Measurements from ENCODE around the gene C12orf42. TPM values are rescaled to one million over a fixed set of nuclear protein-coding genes. Genes with fewer than 3 reads are reported as not detected.

Gene C12orf42
- total RNA-seq, 2 donors from 2014 or later: not detected

GRCh38 chr12:103353913-103354312, 141.9 kb downstream of the C12orf42 start:
- Histone ChIP-seq H3K27ac (no peak overlapping the region), H3K4me3 (no peak overlapping the region), H3K9me3 (no peaks in the 10 kb centered on the region), H3K9ac (ENCODE audit: low read depth in 2 of 2, low read length in 2 of 2) (no peak overlapping the region), H3K27me3 (no peaks in the 10 kb centered on the region), H3K4me1 (no peaks in the 10 kb centered on the region), H3K36me3 (no peaks in the 10 kb centered on the region)
- intact Hi-C loops (cut with DNase I): no loop called here
- no peak for DNase-seq
- no peak for TF ChIP-seq CTCF (IDR thresholded peaks at IDR 0.05)

- intact Hi-C loops (cut with DNase I): no loop called here
- no peak overlapping the region for H3K27ac ChIP-seq
- no peak overlapping the region for H3K9ac ChIP-seq (ENCODE audit: low read depth in 2 of 2, low read length in 2 of 2)
- no peak for TF ChIP-seq CTCF (IDR thresholded peaks at IDR 0.05)
- no peaks in the 10 kb centered on the region for H3K27me3 ChIP-seq
- no peaks in the 10 kb centered on the region for H3K4me1 ChIP-seq
- no peak overlapping the region for H3K4me3 ChIP-seq
- no peaks in the 10 kb centered on the region for H3K36me3 ChIP-seq
- no peaks in the 10 kb centered on the region for H3K9me3 ChIP-seq
- no peak for DNase-seq
These were observed 145.7 kb downstream of the C12orf42 start for GRCh38 chr12:103350116-103350515.

- Histone ChIP-seq H3K27me3 (no peaks in the 10 kb centered on the region), H3K36me3 (no peaks in the 10 kb centered on the region), H3K9ac (ENCODE audit: low read depth in 2 of 2, low read length in 2 of 2) (no peak overlapping the region), H3K9me3 (no peaks in the 10 kb centered on the region), H3K4me1 (no peaks in the 10 kb centered on the region), H3K27ac (no peak overlapping the region), H3K4me3 (no peak overlapping the region)
- intact Hi-C loops (cut with DNase I): no loop called here
- no peak for DNase-seq
- TF ChIP-seq CTCF (IDR thresholded peaks at IDR 0.05): no peak
These were observed 146.8 kb downstream of the C12orf42 start for GRCh38 chr12:103348935-103349334.

- Histone ChIP-seq H3K4me3 (no peak overlapping the region), H3K27me3 (no peaks in the 10 kb centered on the region), H3K36me3 (no peaks in the 10 kb centered on the region), H3K4me1 (no peaks in the 10 kb centered on the region), H3K9me3 (no peaks in the 10 kb centered on the region), H3K27ac (no peak overlapping the region), H3K9ac (ENCODE audit: low read depth in 2 of 2, low read length in 2 of 2) (no peak overlapping the region)
- no peak for TF ChIP-seq CTCF (IDR thresholded peaks at IDR 0.05)
- no peak for DNase-seq
- intact Hi-C loops (cut with DNase I): no loop called here
These were observed 158.8 kb downstream of the C12orf42 start for GRCh38 chr12:103336940-103337339.

- H3K4me1 ChIP-seq: no peaks in the 10 kb centered on the region
- H3K27ac ChIP-seq: no peak overlapping the region
- TF ChIP-seq CTCF (IDR thresholded peaks at IDR 0.05): no peak
- no peaks in the 10 kb centered on the region for H3K27me3 ChIP-seq
- intact Hi-C loops (cut with DNase I): no loop called here
- DNase-seq: no peak
- no peaks in the 10 kb centered on the region for H3K9me3 ChIP-seq
- no peak overlapping the region for H3K9ac ChIP-seq (ENCODE audit: low read depth in 2 of 2, low read length in 2 of 2)
- no peak overlapping the region for H3K4me3 ChIP-seq
- H3K36me3 ChIP-seq: no peaks in the 10 kb centered on the region
These were observed 161.3 kb downstream of the C12orf42 start for GRCh38 chr12:103334466-103334865.

GRCh38 chr12:103333676-103334075, 162.1 kb downstream of the C12orf42 start:
- no peak overlapping the region for H3K9ac ChIP-seq (ENCODE audit: low read depth in 2 of 2, low read length in 2 of 2)
- H3K4me1 ChIP-seq: no peaks in the 10 kb centered on the region
- H3K4me3 ChIP-seq: no peak overlapping the region
- no peak for DNase-seq
- no peak for TF ChIP-seq CTCF (IDR thresholded peaks at IDR 0.05)
- no peak overlapping the region for H3K27ac ChIP-seq
- H3K36me3 ChIP-seq: no peaks in the 10 kb centered on the region
- H3K9me3 ChIP-seq: no peaks in the 10 kb centered on the region
- intact Hi-C loops (cut with DNase I): no loop called here
- no peaks in the 10 kb centered on the region for H3K27me3 ChIP-seq
